Mononuclear cell (primary cell): ENCODE data around the gene ZNF175. TPM values are rescaled to one million over a fixed set of nuclear protein-coding genes. Genes with fewer than 3 reads are reported as not detected.

Experiments
- H3K27me3 ChIP-seq: 2 replicates; pipeline ENCODE4 v1.6.0; 2011; ENCODE audit warnings: low read length, control low read depth; ENCODE audit not compliant: insufficient read depth
- H3K4me1 ChIP-seq: 2 replicates; pipeline ENCODE4 v1.5.1; 2011; ENCODE audit warnings: mild to moderate bottlenecking, low read length, control low read depth; ENCODE audit not compliant: insufficient read depth
- H3K4me3 ChIP-seq: 2 replicates; pipeline ENCODE4 v1.5.1; 2011; ENCODE audit warnings: mild to moderate bottlenecking, low read length, moderate library complexity
- H3K9me3 ChIP-seq: 2 replicates; pipeline ENCODE4 v1.5.1; 2011; ENCODE audit warnings: low read depth, mild to moderate bottlenecking, control low read depth, low read length
- total RNA-seq: library from RNA; depleted of rRNA; stranded (reverse); fragments of >200 nt; gene quantifications from one replicate; pipeline ENCODE4 v1.2.3, GENCODE V29; 2012

ZNF175 gene
- 0.73 TPM for total RNA-seq

DNA sequence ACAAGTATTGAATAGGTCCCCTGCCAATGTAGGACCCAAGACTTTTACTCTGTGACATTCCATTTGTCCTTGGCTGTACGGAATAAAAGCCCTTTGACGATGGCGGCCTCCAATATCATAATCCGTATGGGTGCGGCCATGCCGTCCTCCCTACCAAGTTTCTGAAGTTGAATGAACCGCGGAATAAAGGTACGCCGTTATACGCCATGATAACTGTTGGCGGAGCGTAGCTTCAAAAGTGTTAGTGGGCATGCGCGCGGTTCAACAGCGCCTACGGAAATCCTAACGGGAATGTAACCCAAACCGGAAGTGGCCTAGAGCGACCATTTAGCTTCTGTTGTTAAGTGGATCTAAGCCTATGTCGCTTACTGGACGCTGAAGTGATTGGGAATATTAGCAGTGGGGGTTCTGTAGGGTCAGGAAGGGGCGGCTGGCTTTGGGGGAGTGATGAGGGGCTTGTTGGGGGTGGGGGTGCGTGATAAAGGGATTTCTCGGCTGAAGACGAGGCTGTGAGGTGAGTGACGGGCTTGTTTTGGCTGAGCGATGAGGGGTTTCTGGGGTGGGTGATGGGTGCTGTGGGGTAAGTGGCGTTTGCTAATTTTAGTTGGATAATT lies at the start of gene ZNF175:
TSS of gene ZNF175 (plus strand) at position 322 of the 614 bp plus-strand sequence. CDS start 2,047 bp downstream, outside the sequence.
- no peaks in the 10 kb centered on the region for H3K27me3 ChIP-seq
- H3K9me3 ChIP-seq: no peaks in the 10 kb centered on the region
- H3K4me1 ChIP-seq: peaks cover 23% of the 10 kb centered on the region
- H3K4me3 ChIP-seq: peak within 1 kb of the TSS; percentile 74

DNA sequence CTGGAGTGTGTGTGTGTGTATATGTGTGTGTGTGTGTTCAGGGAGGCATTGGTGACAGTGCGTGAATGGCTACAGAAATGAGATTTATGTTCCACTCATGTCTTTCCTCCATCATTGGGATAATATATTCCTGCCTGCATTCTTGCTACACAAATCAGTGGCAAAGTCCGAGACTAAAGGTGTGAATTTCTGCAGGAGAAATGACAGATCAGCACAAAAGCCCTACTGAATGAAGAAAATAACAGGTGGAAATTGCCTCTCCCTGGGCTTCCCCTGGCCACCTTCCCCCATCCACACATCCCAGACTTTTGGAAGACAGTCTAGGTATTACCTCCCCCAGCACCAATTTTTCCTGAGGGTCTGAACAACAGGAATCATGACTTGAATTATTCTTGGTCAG lies 49.7 kb upstream of the ZNF175 start:
- Histone ChIP-seq H3K4me1 (no peaks in the 10 kb centered on the region), H3K27me3 (no peaks in the 10 kb centered on the region), H3K4me3 (no peak overlapping the region), H3K9me3 (no peaks in the 10 kb centered on the region)

DNA sequence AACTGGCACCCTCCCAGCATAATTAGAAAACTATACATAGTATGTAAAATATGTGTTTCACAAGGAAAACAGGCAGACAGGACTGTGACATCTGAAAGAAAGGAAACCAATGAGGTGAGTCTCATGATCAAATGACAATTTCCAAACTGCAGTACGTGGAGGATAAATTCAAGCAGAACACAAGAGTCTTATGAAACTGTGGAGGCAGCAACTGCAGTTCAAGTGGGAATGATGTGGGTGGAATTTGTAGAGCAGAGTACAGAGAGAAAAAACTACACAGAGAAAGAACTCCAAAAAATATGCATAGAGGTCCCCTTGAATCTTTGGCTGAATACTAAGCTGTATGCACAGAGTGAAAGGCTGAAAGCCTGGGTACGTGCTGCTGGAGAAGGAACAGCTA lies 49.3 kb upstream of the ZNF175 start:
- H3K27me3 ChIP-seq: no peaks in the 10 kb centered on the region
- no peak overlapping the region for H3K4me3 ChIP-seq
- H3K9me3 ChIP-seq: no peaks in the 10 kb centered on the region
- no peaks in the 10 kb centered on the region for H3K4me1 ChIP-seq

DNA sequence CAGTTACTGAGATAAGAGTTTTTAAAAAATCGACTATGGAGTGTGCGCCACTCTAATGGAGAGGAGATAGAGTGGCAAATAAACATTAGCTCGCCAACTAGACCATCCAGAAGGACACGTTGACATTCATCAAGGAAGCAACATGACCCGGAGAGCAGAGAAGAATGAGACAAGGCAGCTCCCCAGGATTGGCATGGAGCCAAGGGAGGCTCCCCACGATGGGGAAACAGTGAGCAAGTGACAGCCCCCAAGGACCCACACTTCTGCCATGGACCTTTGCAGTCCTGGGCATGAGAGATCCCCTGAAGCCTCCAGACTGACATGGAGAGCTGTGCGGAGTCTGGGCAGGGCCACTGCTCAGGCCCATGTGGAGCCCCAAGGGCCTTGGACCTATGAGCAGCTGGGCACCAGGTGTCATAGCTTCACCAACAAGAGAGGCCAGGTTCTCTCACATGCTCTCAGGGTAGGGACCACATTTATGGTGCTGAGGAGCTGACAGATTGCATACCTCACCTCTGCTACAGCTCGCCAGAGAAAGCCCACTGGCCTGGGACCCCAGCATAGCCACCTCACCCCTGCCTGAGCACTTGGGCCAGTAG lies 46.3 kb upstream of the ZNF175 start:
- no peak overlapping the region for H3K4me3 ChIP-seq
- no peaks in the 10 kb centered on the region for H3K9me3 ChIP-seq
- H3K4me1 ChIP-seq: no peaks in the 10 kb centered on the region
- no peaks in the 10 kb centered on the region for H3K27me3 ChIP-seq

DNA sequence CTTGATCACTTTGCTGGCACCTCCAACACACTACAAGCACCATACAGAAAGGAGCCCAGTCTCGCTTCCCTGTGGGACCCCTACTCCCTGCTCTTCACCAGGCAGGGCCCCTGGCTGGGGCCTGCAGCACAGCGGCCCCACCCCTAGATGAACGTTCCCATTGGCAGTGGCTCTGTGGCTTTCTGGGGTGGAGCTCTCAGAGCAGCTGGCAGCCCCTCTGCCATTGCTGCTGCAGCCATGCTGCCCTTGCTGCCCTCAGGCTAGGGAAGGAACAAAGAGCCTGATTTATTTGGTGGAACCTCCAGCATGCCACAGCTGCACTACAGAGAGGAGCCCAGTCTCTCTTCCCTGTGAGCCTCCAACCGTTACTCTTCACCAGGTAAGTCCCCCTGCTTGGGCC lies 45.4 kb upstream of the ZNF175 start:
- no peaks in the 10 kb centered on the region for H3K27me3 ChIP-seq
- H3K4me3 ChIP-seq: no peak overlapping the region
- peaks cover 3% of the 10 kb centered on the region for H3K4me1 ChIP-seq
- no peaks in the 10 kb centered on the region for H3K9me3 ChIP-seq

DNA sequence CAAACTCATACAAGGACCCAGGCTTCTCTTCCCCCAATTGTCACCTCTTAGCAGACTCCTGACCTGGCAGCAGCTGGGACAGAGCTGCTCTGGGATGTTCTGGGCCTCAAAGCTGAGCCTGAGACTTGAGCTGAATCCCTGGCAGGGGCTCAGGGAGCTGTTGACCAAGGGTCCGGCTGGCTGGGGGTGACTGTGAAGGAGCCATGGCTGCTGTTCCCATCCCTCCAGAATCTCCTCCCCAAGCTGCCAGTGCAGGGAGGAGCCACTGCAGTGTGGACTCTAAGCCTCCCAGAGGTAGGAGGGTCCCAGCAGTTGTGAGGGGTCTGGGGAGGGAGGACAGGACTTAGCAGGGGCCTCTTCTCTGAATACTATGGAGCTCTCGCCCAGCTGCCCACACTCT lies 41.8 kb upstream of the ZNF175 start:
- Histone ChIP-seq H3K4me1 (peaks cover 21% of the 10 kb centered on the region), H3K9me3 (no peaks in the 10 kb centered on the region), H3K4me3 (no peak overlapping the region), H3K27me3 (no peaks in the 10 kb centered on the region)

DNA sequence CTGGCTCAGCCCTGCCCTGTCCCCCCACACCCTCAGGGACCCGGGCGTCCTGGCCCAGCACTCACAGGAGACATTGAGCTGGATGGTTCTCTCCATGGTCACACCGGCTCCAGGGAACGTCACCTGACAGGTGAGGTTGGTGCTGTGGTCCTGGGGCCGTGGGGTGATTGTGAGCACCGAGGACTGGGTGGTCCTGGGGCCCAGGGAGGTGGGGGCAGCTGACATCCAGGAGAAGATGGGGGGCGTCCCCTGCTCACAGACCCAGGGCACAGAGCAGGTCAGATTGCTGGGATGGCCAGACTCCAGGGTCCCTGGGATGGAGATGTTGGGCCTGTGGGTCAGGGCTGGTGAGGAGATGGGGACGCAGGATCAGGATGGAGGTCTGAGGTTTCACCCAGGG lies 40.5 kb upstream of the ZNF175 start:
- Histone ChIP-seq H3K4me1 (peaks cover 21% of the 10 kb centered on the region), H3K9me3 (no peaks in the 10 kb centered on the region), H3K4me3 (no peak overlapping the region), H3K27me3 (peaks cover 6% of the 10 kb centered on the region)

DNA sequence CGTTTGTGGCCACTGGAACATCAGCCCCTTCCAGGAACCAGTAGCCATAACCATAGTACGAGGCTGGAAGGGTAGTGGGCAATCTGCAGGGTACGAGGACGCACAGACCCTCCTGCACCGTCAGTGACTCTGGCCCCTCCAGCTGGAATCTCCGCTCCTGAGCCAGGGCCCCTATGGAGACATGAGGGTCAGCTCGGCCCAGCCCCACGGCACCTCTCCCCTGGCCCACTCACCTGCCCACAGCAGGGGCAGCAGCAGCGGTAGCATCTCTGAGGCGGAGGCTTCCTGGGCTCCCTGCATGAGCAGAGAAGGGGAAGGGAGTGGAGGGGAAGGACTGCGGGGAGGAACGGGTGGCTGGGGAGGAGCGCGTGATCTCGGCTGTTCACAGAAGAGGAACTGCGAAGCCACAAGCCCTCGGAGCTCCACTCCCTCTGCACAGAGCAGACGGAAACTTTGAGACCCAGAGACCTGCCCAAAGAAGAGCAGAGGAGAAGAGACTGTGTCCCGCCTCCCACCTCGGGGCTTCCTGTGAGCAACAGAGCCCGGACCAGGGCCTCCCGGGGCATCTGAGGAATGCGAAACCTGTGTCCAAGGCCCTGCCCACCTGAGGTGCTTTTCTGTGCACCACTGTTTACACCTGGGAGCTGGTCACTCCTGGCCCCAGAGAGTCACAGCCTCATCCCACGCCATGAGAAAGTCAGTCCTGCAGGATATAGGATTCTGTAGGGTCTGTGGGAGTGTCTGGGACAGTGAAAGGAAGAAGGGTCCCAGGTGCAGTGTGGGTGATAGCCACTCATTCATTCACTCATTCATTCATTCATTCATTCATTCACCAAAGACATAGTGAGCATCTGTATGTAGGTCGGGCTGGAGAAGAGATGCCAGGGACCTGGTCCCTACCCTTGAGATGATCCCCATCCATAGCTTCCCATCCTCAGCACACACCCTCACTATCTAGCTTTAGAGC lies 39.5 kb upstream of the ZNF175 start, which contains the start of gene SIGLEC6:
TSS of gene SIGLEC6 (minus strand) at position 322 of the 967 bp plus-strand sequence. CDS start at position 300, 22 bp downstream.
- H3K4me3 ChIP-seq: no peak within 1 kb of the TSS
- peaks cover 6% of the 10 kb centered on the region for H3K27me3 ChIP-seq
- H3K4me1 ChIP-seq: peaks cover 21% of the 10 kb centered on the region
- H3K9me3 ChIP-seq: no peaks in the 10 kb centered on the region

DNA sequence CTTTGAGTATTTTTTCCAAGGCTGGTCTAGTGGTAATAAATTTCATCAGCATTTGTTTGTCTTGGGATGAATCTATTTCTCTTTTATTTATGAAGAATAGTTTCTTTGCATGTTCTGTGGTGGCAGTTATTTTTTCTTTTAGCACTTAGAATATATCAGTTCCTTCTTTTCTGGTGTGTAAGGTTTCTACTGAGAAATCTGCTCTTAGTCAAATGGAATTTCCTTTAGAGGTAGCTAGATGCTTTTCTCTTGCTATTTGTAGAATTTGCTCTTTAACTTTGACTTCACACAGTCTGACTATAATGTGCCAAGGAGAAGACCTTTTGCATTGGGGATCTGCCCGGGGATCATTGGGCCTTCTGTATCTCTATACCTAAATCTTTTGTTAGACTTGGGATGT lies 35.5 kb upstream of the ZNF175 start:
- Histone ChIP-seq H3K4me1 (peaks cover 20% of the 10 kb centered on the region), H3K27me3 (peaks cover 12% of the 10 kb centered on the region), H3K4me3 (no peak overlapping the region), H3K9me3 (no peaks in the 10 kb centered on the region)

DNA sequence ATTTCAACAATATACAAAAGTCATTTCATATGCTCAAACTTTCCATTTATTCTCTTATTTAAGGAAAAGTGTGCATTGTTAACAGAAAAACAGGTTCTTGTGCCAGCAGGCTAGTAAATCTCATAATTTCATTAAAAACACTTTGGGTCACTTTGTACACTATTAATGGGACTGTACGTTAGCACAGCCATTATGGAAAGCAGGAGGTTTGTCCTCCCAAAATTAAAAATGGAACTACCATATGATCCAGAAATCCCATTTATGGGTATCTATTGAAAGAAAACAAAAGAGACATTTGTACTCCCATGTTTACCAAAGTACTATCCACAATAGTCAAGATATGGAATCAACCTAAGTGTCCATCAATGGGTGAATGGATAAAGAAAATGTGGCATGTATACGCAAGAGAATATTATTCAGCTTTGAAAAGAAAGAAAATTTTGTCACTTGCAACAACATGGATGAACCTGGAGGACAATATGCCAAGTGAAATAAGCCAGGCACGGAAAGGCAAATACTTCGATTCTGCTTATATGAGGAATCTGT lies 31.2 kb upstream of the ZNF175 start:
- Histone ChIP-seq H3K9me3 (no peaks in the 10 kb centered on the region), H3K4me3 (no peak overlapping the region), H3K4me1 (no peaks in the 10 kb centered on the region), H3K27me3 (peaks cover 7% of the 10 kb centered on the region)

DNA sequence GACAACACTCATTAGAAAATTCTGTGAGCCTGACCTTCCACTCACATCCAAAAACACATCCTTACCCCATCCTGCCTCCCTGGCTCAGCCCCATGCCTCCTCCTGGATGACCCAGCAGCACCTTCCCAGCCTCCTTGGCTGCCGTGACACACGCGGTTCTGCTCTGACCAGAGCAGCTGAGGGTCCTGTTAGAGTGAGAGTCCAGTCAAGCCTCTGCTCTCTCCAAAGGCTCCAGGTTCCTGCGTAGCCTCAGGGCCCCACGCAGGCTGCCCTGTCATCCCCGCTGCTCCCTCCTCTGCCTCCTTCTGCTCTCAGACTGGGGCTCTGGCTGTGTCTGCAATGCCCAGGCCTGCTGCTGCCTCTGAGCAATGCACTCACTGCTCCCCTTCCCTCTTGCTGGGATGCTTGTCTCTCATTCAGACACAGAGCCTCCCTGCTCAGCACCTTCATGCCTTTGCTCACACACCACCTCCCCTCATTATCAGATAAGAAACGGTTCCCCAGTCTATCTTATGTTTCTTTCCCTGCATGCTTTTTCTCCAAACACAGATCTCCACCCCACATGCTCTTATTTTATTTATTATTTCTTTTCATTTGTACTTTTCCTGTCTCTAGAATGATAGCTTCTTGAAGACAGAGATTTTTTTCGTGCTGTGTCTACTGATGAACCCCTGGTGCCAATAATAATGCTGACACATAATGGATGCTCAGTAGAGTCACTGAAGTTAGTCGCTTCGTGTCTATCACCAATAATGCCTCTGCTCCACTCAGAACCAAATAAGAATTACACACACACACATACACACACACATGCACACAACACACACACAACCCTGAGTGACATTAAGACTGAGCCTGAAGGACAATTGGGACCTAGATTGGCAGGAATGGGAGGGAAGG lies 29.4 kb upstream of the ZNF175 start:
- H3K4me1 ChIP-seq: peaks cover 14% of the 10 kb centered on the region
- no peaks in the 10 kb centered on the region for H3K9me3 ChIP-seq
- peaks cover 12% of the 10 kb centered on the region for H3K27me3 ChIP-seq
- no peak overlapping the region for H3K4me3 ChIP-seq

DNA sequence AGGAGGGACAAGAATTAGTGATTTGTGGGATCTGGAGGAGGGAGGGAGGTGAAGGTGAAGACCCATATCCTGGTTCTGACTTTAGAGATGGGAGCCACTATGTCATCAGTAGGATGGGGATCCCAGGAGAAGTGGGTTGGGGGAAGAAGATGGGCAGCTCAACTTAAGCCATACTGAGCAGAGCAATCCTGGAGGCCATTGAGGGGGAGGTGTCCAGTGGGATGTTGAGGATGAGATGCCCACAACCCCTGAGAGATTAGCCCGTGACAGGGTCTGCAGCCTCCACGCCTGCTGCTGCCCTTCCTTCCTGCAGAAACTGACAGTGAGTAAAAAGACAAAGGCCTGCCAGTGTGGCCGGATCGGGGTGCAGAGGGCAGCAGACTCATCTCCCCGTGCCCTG lies 28.4 kb upstream of the ZNF175 start:
- Histone ChIP-seq H3K27me3 (peaks cover 13% of the 10 kb centered on the region), H3K4me1 (peaks cover 24% of the 10 kb centered on the region), H3K9me3 (no peaks in the 10 kb centered on the region), H3K4me3 (no peak overlapping the region)

DNA sequence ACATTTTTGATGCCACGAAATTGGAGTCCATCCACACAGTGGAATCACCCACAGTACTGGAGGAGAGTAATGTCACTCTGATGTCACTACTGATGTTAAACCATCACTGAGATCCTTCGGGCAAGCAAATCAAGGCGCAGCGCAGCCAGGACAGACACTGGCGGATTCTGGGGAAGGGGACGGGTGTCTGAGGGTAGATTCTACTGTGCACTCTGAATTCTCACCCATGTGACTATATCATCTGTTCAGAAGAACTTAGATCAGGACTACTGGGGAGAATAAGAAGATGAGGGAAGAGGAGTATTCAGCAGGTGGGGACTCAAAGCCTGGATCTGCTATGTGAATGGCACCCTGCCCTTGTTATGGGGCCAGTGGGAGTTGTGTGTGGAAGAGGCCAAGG lies 27.0 kb upstream of the ZNF175 start:
- no peak overlapping the region for H3K4me3 ChIP-seq
- peaks cover 36% of the 10 kb centered on the region for H3K4me1 ChIP-seq
- no peaks in the 10 kb centered on the region for H3K9me3 ChIP-seq
- H3K27me3 ChIP-seq: peaks cover 13% of the 10 kb centered on the region

DNA sequence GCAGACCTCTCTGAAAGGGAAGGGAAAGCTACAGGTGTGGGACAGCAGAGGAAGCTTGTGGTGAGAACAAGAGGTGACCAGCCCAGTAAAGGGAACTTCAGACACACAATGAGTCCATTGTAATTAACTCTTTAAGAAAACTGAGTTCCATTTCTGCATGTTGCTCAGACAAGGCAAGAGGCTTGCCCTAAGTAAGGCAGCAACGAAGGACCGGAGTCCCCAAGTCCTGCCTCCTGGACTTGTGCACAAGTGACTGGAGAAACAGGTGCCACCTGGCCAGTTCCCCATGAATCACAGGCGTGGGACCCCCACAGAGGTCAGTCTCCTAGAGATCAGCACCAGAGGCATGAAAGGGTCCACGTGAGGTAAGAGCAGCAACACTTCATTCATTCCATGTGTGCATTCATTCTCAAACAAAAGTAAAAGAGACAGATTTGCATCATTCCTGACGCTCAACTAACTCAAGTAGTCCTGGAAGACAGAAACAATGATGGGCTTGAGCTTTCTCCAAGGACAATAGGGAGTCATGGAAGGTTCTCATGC lies 24.9 kb upstream of the ZNF175 start:
- Histone ChIP-seq H3K4me3 (no peak overlapping the region), H3K9me3 (no peaks in the 10 kb centered on the region), H3K4me1 (peaks cover 53% of the 10 kb centered on the region), H3K27me3 (peaks cover 8% of the 10 kb centered on the region)
